SK-N-SH treated with all-trans-retinoic acid at 6 μM for 48 hours (cell line): ENCODE results near the gene NAA20.

Experiments used
- ARNTL ChIP-seq: fragments of 450-650 bp; formaldehyde crosslinking; IDR thresholded peaks from 2 replicates; pipeline ENCODE4 v1.5.0; 2020; ENCODE audit warnings: low read depth, mild to moderate bottlenecking, moderate library complexity, borderline replicate concordance
- BACH2 ChIP-seq: fragments of 250-450 bp; sonication (Bioruptor Pico); IDR thresholded peaks from 2 replicates; pipeline ENCODE4 v1.9.0; 2021; ENCODE audit warnings: mild to moderate bottlenecking, borderline replicate concordance
- CSDC2 ChIP-seq: fragments of 250-450 bp; sonication (Bioruptor Pico); IDR thresholded peaks from 2 replicates; pipeline ENCODE4 v1.5.0; 2020; ENCODE audit warnings: mild to moderate bottlenecking, moderate library complexity
- ISL1 ChIP-seq: fragments of 250-450 bp; sonication (Bioruptor Pico); IDR thresholded peaks from 2 replicates; pipeline ENCODE4 v2.1.2; 2022; ENCODE audit warnings: mild to moderate bottlenecking, moderate library complexity
- PATZ1 ChIP-seq: fragments of 250-450 bp; sonication (Bioruptor Pico); IDR thresholded peaks from 2 replicates; pipeline ENCODE4 v1.8.0; 2020; ENCODE audit warnings: mild to moderate bottlenecking, moderate library complexity, borderline replicate concordance
- POU6F1 ChIP-seq: fragments of 250-450 bp; sonication (Bioruptor Pico); IDR thresholded peaks from 2 replicates; pipeline ENCODE4 v1.8.0; 2021; ENCODE audit warnings: low read depth, mild to moderate bottlenecking, moderate library complexity, borderline replicate concordance
- ZFP3 ChIP-seq: fragments of 250-450 bp; sonication (Bioruptor Pico); IDR thresholded peaks from 2 replicates; pipeline ENCODE4 v1.5.0; 2020; ENCODE audit warnings: mild to moderate bottlenecking, moderate library complexity
- ZFP30 ChIP-seq: fragments of 450-650 bp; formaldehyde crosslinking; IDR thresholded peaks from 2 replicates; pipeline ENCODE4 v1.5.0; 2022; ENCODE audit warnings: mild to moderate bottlenecking, moderate library complexity
- ZNF565 ChIP-seq: fragments of 450-650 bp; formaldehyde crosslinking; conservative IDR thresholded peaks from 2 replicates; pipeline ENCODE4 v1.5.0; 2020; ENCODE audit warnings: low read depth, mild to moderate bottlenecking, moderate library complexity
- ZNF70 ChIP-seq: fragments of 450-650 bp; formaldehyde crosslinking; IDR thresholded peaks from 2 replicates; pipeline ENCODE4 v1.5.0; 2020; ENCODE audit warnings: mild to moderate bottlenecking, moderate library complexity

- TF ChIP-seq ZFP30 (CRISPR knock-in tag): no peak
- TF ChIP-seq POU6F1 (CRISPR knock-in tag): no peak
- no peak for TF ChIP-seq ARNTL (CRISPR knock-in tag)
- TF ChIP-seq ISL1 (CRISPR knock-in tag): no peak
- no peak for TF ChIP-seq ZNF565
- TF ChIP-seq PATZ1: no peak
- no peak for TF ChIP-seq ZFP3
- no peak for TF ChIP-seq BACH2 (CRISPR knock-in tag)
- TF ChIP-seq CSDC2 (CRISPR knock-in tag): no peak
- no peak for TF ChIP-seq ZNF70 (CRISPR knock-in tag)
Measured at GRCh38 chr20:19981031-19981451, 36.1 kb upstream of the NAA20 start.
